Right lobe of liver (tissue), 4 donors: Measurements from ENCODE around the gene ADAM17.

Experiments used
- CTCF ChIP-seq, 4 donors: fragments of 200-600 bp in 3 of 4; fragments of 450-650 bp in 1 of 4; IDR thresholded peaks; one replicate each; pipeline versions ENCODE4 v1.5.1 to v1.8.0; 2016 to 2022; ENCODE audit warnings: antibody characterized with exemption in 4 of 4, mild to moderate bottlenecking in 2 of 4
- POLR2A ChIP-seq: fragments of 450-650 bp; IDR thresholded peaks from one replicate; pipeline ENCODE4 v1.6.1; 2017; ENCODE audit warnings: antibody characterized with exemption, mild to moderate bottlenecking
- donor health status: DM: no; HTN: no; CAD: no.
- donor health status: DM: no; HTN: no; CAD: no.
- donor health status: DM: no; HTN: yes; CAD: no.

- TF ChIP-seq CTCF (IDR thresholded peaks at IDR 0.05) (no peak), POLR2A (no peak)
Measured at GRCh38 chr2:9556121-9556743, 602 bp upstream of the ADAM17 start.
